Skeletal muscle tissue (tissue), 4 donors: ENCODE measurements around the gene DENND1A. TPM values are rescaled to one million over a fixed set of nuclear protein-coding genes. Genes with fewer than 3 reads are reported as not detected.

Experiments used
- H3K27ac ChIP-seq: one replicate; pipeline ENCODE4 v1.7.0; 2013; ENCODE audit warnings: mild to moderate bottlenecking, low read depth, low read length, inconsistent platforms
- H3K27me3 ChIP-seq, 3 donors: one replicate each; pipeline ENCODE4 v1.7.0; 2013; ENCODE audit warnings: low read length in 3 of 3; ENCODE audit not compliant: control insufficient read depth in 3 of 3, insufficient read depth in 3 of 3
- H3K36me3 ChIP-seq, 3 donors: one replicate each; pipeline ENCODE4 v1.7.0; 2013; ENCODE audit warnings: low read length in 3 of 3; ENCODE audit not compliant: control insufficient read depth in 3 of 3, insufficient read depth in 3 of 3
- H3K4me1 ChIP-seq, 3 donors: one replicate each; pipeline ENCODE4 v1.7.0; 2013; ENCODE audit warnings: low read length in 3 of 3, mild to moderate bottlenecking in 3 of 3; ENCODE audit not compliant: control insufficient read depth in 3 of 3, insufficient read depth in 3 of 3
- H3K4me3 ChIP-seq, 3 donors: one replicate each; pipeline ENCODE4 v1.7.0; 2013; ENCODE audit warnings: low read length in 3 of 3
- H3K9ac ChIP-seq, 3 donors: one replicate each; pipeline ENCODE4 v1.7.0; 2013; ENCODE audit warnings: low read length in 3 of 3, mild to moderate bottlenecking in 3 of 3, moderate library complexity in 2 of 3, low read depth in 1 of 3
- H3K9me3 ChIP-seq, 3 donors: one replicate each; pipeline ENCODE4 v1.7.0; 2013; ENCODE audit warnings: low read length in 3 of 3; ENCODE audit not compliant: control insufficient read depth in 3 of 3
- total RNA-seq: library from RNA; depleted of rRNA; stranded (reverse); fragments of >200 nt; gene quantifications from one replicate; pipeline ENCODE4 v1.2.3, GENCODE V29; 2014
- donor health status: Osteomylitis.

The DENND1A gene
- total RNA-seq, 1 donor from 2014 or later, result 23.5 TPM

DNA sequence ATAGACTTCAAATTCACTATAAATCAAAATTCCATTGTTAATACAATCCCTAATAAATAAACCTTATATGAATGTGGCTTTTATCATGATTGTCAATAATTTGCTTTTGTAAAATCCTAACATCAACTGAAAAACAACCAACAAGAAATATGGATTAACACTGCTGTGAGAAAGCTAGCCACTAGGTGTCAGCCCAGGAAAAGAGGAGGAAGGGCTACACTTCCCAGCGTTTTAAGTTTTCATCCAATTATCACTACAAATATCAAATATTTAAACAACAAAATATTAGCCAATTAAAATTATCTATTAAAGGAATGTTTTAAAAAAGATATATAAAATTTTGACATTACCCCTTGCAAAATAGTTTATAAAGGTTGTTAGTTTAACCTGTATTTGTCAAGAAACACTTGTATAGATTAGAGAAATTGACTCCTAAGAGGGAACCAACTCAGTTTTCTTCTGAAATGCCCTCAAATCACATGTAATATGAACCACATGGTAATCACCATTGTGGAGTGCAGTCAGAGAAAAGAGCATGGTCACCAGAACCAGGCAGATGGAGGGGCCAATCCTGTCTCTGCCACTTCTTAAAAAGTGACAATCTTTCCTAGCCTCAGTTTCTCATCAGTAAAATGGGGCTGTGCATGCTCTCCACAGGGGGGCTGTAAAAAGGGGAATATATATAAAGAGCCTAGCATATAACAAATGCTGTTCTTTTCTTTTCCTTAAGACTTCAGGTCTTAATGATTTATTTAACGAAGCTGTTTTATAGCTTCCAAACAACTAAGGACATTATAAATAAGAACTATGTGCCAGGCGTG is 385.7 kb downstream of the DENND1A start:
- Histone ChIP-seq H3K9ac (no peak overlapping the region), H3K4me3 (no peak overlapping the region), H3K36me3 (no peaks in the 10 kb centered on the region), H3K27me3 (no peaks in the 10 kb centered on the region), H3K27ac (no peak overlapping the region), H3K9me3 (no peaks in the 10 kb centered on the region), H3K4me1 (no peaks in the 10 kb centered on the region)

DNA sequence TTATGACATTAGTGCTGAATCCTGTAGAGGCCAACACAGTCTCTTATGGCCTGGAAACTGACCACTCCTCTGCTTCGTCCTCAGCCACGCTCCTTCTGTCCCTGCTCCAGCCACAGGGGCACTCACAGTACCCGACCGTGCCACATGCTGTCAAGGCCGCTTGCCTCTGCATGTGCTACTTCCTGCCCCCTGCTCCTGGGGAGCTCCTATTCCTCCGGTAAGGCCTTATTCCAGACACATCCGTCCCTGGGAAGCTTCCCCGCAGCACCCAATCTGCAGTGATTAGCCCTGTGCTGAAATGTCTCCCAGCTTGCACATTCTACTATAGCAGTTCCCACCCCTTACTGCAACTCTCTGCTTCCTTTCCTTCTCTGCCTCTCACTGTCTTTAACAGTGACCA is 386.4 kb downstream of the DENND1A start:
- Histone ChIP-seq H3K9ac (no peak overlapping the region), H3K36me3 (no peaks in the 10 kb centered on the region), H3K9me3 (no peaks in the 10 kb centered on the region), H3K4me1 (no peaks in the 10 kb centered on the region), H3K27ac (no peak overlapping the region), H3K4me3 (no peak overlapping the region), H3K27me3 (no peaks in the 10 kb centered on the region)

DNA sequence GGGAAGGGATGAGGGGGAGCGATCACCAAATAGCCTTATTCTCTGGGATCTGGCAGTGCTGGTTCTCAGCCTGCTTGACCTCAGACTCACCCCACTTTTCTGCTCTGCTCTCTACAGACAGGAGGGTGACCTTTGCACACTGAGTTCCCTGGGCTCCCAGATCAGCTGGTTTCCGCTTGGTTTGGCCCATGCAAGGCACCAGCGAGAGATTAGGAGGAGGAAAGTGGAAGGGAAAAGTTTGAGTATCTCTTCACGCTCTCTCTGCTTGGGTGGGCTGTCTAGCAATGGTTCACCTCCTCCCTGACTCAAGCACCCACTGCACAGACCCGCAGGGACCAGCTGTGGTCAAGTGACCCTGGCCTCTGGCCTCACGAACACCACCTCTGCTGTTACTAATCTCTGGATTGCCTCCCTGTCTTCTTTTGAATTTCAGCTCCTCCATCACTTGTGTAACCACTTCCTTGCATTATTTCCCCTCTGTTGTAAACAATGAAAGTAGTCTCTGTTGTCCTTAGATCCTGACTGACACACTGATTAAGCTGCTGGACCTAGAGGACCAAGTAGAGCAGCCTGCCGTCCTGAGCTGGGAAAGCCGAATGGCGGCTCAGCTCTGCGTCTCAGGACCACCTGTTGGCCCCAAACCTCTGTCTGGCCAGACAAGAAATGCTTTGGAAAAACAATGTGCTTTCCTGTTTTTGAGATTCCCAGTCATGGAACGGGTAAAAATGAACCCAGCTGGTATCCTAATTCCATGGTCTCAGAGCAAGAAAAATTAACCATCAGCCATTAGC is 387.3 kb downstream of the DENND1A start:
- Histone ChIP-seq H3K36me3 (no peaks in the 10 kb centered on the region), H3K4me3 (no peak overlapping the region), H3K9ac (no peak overlapping the region), H3K27me3 (no peaks in the 10 kb centered on the region), H3K27ac (no peak overlapping the region), H3K9me3 (no peaks in the 10 kb centered on the region), H3K4me1 (no peaks in the 10 kb centered on the region)

DNA sequence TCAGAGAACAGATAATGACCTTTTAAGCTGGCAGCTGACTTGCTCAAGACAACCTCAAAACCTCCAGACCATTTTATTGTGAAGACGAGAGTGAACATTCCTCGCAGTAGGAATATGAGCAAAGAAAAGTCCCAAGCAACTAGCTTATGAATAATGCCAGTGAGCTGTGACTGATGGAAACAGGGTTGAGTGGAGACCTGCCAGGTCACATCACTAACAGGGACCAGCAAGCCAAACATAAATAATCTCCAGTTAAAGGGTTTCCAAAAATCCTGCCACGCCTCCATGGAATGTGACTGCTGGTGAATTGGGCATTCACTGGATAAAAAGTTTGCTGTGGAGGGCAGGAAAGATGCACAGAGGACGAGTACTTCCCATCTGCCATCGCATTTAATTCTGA is 388.5 kb downstream of the DENND1A start:
- no peaks in the 10 kb centered on the region for H3K9me3 ChIP-seq
- H3K27me3 ChIP-seq, result no peaks in the 10 kb centered on the region
- no peak overlapping the region for H3K27ac ChIP-seq
- H3K36me3 ChIP-seq, result no peaks in the 10 kb centered on the region
- no peak overlapping the region for H3K9ac ChIP-seq
- no peak overlapping the region for H3K4me3 ChIP-seq
- H3K4me1 ChIP-seq, result no peaks in the 10 kb centered on the region

DNA sequence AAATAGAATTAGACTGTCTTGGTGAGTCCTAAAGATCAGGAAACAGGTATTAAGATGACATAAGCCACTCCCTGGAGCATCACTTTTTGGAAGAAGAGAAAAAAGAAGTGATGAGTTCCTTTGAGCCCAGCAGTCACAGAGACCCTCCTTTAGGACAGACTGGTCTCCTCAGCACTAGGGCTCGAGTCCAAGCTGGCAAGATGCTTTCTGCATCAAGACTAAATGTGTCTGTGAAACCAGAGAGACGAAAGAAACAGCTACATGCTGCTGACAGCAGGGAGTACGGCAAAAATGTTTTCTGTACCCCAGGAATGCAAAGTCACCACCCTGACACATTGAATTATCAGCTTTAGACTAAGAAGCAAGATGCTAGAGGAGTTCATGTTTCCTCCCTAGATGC is 389.5 kb downstream of the DENND1A start:
- H3K27ac ChIP-seq, result no peak overlapping the region
- no peaks in the 10 kb centered on the region for H3K9me3 ChIP-seq
- no peaks in the 10 kb centered on the region for H3K4me1 ChIP-seq
- H3K4me3 ChIP-seq, result no peak overlapping the region
- H3K9ac ChIP-seq, result no peak overlapping the region
- H3K27me3 ChIP-seq, result no peaks in the 10 kb centered on the region
- H3K36me3 ChIP-seq, result no peaks in the 10 kb centered on the region

DNA sequence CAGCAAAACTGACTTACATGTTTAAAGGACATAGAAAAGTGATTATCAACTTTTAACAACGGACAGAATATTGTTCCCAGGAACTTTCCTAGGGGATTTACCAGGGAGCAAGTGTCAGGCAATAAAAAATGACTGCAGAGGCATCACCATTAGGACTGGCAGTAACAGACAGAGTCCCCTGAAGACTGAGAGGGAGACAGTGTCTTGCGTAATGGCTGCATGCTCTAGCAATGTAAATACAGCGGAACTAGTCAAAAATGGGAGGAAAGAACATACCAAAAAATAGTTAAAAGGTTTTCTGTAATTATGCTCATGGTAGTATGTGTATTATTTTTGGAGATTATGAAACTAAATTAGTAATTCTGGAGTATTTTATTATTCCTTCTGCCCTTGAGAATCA is 392.1 kb downstream of the DENND1A start:
- Histone ChIP-seq H3K27me3 (no peaks in the 10 kb centered on the region), H3K4me3 (no peak overlapping the region), H3K27ac (no peak overlapping the region), H3K36me3 (no peaks in the 10 kb centered on the region), H3K9me3 (no peaks in the 10 kb centered on the region), H3K9ac (no peak overlapping the region), H3K4me1 (no peaks in the 10 kb centered on the region)

DNA sequence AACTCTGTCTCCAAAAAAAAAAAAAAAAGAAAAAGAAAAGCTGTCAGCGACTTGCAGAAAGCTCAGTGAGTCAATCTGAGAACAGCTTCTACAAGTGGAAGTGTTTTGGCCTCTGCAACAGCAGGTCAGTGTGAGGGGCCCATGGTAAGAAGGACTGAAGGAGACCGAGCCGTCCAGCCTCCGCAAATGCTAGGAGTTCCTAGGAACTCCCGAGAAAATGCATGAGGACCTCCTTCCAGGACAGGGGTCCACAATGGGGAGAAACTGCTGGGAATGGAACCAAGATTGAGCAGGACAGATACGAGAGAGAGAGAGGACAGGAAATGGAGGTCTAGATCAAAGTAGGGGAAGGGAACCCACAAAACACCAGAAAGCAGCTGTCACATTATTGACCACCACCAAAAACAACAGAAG is 393.5 kb downstream of the DENND1A start:
- Histone ChIP-seq H3K27me3 (no peaks in the 10 kb centered on the region), H3K36me3 (no peaks in the 10 kb centered on the region), H3K4me1 (no peaks in the 10 kb centered on the region), H3K9ac (no peak overlapping the region), H3K4me3 (no peak overlapping the region), H3K9me3 (no peaks in the 10 kb centered on the region), H3K27ac (no peak overlapping the region)

DNA sequence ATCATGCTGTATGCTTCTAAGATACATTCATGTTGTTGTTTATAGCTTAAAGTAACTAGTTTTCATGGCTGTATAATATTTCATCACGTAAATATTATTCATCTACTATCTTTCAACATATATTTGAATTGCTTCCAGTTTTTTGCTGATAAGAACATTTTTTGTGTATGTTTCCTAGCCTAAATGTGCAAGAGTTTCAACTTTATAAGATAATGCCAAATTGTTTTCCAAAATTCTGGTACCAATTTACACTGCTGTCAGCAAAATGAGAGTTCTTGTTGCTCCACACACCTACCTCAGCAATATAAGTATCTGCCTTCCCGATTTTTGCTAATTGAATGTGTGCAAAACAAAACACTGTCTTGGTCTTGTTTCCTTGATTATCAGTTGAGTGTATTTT is 395.6 kb downstream of the DENND1A start:
- H3K9me3 ChIP-seq, result peaks cover 0 to 5% (median 3%) of the 10 kb centered on the region in 3 donors
- no peaks in the 10 kb centered on the region for H3K36me3 ChIP-seq
- H3K27me3 ChIP-seq, result no peaks in the 10 kb centered on the region
- no peak overlapping the region for H3K9ac ChIP-seq
- H3K4me3 ChIP-seq, result no peak overlapping the region
- no peaks in the 10 kb centered on the region for H3K4me1 ChIP-seq
- H3K27ac ChIP-seq, result no peak overlapping the region

DNA sequence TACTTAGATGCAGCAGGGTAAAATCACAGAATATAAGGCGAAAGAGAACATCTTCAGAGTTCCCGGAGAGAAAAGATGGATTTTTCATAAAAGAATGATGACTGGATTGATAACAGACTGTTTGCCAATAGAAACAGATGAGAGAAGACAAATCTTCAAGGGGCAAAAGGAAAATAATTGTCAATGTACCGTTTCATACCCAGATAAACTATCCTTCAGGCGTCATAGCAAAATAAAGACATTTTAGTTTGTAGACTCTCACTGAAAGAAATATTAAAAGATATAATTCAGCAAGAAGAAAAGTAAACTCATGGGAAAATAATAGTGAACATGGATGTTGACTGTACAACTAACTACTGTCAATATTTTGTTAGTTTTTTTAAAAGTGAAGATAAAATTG is 399.7 kb downstream of the DENND1A start:
- Histone ChIP-seq H3K9me3 (peaks cover 0 to 5% (median 3%) of the 10 kb centered on the region in 3 donors), H3K27ac (no peak overlapping the region), H3K36me3 (no peaks in the 10 kb centered on the region), H3K4me1 (no peaks in the 10 kb centered on the region), H3K9ac (no peak overlapping the region), H3K4me3 (no peak overlapping the region), H3K27me3 (no peaks in the 10 kb centered on the region)

DNA sequence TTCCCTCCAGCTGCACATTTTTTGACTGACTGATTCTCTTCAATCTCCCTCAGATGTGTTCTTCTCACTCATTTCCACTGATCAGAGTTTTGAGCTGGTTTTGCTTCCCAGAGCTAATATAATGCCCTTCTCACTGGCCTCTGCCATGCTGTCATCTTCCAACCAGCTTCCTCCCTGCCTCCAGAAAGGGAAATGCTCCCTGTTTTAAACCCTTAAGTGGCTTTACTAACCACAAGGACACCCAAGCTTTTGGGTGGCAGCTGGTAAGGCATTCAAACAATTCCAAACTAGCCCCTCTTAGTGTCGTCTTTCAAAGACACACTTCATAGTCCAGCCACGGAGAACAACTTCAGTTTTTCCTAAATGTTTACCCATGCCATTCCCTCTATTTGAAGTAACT is 401.4 kb downstream of the DENND1A start:
- Histone ChIP-seq H3K9ac (no peak overlapping the region), H3K4me1 (no peaks in the 10 kb centered on the region), H3K27me3 (no peaks in the 10 kb centered on the region), H3K4me3 (no peak overlapping the region), H3K27ac (no peak overlapping the region), H3K9me3 (peaks cover 0 to 5% (median 3%) of the 10 kb centered on the region in 3 donors), H3K36me3 (peaks cover 0 to 3% (median 0%) of the 10 kb centered on the region in 3 donors)
